Fibroblast of the conjunctiva (primary cell): Measurements from ENCODE around the gene CXXC5.
"Not testable (repeated sequence)": the region's sequence is repeated elsewhere in the genome, so short reads cannot be mapped to it uniquely, and the experiment has no call there.

Source experiments
- DNase-seq: peaks from one replicate; pipeline ENCODE4 v3.0.0-alpha.2; 2010; ENCODE audit warnings: low read depth

The CXXC5 gene

DNA sequence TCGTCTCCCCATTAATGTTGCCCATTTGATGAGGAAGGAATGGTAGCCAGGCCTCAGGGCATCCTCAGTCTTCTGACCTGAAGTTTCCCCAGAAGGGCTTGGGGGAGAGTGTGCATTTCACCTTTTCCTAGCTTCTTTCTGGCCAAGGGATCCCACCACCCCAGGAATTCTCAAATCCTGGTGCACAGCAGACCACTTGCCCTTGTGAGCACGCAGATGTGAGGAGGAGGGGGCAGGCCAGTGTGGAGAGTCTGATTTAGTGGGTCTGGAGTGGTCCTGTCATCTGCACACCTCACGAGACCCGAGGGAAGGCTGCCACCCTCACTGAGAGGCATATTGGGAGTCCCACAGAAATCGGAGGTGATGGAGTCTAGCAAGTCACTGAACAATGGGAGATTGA lies 64.3 kb downstream of the CXXC5 start:
- DNase-seq, result no peak

DNA sequence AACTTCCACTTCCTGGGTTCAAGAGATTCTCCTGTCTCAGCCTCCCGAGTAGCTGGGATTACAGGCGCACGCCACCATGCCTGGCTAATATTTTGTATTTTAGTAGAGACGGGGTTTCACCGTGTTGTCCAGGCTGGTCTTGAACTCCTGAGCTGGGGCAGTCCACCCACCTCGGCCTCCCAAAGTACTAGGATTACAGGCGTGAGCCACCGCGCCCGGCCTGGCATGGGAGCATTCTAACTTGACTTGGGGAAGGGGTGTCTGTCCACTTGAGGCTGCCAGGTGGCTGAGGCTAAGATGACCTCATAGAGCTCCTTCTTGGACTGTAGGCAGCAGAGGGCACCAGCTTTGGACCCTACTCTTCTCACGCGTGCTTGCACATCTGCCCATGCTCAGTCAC lies 65.7 kb downstream of the CXXC5 start:
- not testable (repeated sequence) for DNase-seq

DNA sequence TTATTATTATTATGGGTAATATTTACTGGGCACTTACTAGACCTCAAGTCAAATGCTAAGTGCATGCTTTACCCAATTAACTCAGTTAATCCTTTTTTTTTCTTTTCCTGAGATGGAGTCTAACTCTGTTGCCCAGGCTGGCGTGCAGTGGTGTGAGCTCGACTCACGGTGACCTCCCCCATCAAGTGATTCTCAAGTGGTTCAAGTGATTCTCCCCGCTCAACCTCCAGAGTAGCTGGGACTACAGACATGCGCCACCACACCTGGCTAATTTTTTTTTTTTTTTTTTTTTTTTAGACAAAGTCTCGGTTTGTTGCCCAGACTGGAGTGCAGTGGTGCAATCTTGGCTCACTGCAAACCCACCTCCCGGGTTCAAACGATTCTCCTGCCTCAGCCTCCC lies 69.1 kb downstream of the CXXC5 start:
- DNase-seq, result no peak

DNA sequence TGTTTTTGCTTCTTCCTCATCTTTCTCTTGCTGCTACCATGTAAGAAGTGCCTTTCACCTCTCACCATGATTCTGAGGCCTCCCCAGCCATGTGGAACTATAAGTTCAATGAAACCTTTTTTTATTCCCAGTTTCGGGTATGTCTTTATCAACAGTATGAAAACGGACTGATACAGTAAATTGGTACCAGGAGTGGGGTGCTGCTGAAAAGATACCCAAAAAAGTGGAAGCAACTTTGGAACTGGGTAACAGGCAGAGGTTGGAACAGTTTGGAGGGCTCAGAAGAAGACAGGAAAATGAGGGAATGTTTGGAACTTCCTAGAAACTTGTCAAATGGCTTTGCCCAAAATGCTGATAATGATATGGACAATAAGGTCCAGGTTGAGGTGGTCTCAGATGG lies 70.3 kb downstream of the CXXC5 start:
- DNase-seq, result not testable (repeated sequence)

DNA sequence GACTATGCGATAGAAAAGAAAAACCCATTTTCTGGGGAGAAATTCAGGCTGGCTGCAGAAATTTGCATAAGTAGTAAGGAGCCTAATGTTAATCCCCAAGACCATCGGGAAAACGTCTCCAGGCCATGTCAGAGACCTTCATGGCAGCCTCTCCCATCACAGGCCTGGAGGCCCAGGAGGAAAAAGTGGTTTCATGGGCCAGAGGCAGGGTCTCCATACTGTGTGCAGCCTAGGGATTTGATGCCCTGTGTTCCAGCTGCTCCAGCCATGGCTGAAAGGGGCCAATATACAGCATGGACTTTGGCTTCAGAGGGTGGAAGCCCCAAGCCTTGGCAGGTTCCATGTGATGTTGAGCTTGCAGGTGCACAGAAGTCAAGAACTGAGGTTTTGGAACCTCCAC lies 71.8 kb downstream of the CXXC5 start:
- DNase-seq, result not testable (repeated sequence)

DNA sequence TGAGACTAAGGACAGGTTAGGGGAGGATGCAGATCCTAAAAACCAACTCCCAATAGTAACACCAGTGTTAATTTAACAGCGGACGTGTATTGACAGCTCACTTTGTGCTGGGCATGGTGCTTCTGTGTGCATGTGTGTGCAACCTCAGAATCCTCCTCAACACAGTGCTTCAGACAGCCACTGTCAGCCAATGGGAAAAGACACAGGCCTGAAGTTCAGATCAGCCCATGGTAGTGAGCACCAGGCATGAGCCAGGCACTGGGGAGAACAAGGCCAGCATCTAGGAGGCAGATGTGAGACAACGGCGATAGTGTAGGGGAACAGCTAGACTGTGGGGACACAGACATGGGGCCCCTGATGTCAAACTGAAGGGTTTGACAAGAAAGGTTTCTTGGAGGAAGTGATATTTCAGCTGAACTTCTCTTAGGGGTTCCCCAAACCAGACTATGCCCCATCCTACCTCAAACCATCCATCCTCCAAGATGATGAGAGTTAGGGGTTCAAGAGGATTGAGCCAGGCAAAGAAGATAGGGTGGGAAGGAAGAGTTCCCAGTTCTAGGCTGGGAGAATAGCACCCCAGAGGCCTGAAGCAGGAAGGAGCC lies 75.9 kb downstream of the CXXC5 start:
- no peak for DNase-seq

DNA sequence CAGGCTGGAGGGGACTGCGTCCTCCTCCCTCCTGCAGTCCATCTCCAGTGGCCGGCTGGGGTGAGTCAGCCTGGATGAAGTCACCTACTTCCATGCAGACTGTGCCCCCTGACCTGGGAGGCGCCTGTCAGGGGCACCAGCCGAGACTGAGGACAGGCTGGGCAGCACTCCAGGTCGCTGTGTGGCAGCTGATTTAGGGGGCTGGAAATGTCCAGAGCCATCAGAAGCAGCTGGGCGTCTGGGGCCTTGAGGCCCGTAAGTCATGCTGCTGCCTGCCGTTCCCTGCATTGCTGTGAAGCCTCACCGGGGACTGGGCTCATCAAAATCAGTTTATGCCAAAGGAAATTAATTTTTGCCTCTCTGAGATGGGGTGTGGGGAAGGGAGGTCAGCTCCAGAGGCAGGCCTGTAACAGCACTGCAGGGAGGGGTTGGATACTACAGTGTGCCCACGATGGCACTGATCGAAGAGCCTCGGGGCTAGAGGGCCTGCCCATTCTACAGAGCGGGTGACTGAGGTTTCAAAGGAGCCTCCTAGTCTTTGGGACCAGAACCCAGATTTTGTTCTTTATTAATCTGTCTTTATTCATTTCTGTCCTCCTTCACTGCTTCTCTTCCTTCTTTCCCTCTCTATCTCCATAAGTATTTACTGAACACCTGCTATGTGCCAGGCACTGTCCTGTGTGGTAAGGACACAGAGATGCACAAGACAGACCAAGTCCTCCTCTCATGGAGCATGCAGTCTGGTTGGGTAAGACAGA lies 77.1 kb downstream of the CXXC5 start:
- peak; percentile 53 for DNase-seq

DNA sequence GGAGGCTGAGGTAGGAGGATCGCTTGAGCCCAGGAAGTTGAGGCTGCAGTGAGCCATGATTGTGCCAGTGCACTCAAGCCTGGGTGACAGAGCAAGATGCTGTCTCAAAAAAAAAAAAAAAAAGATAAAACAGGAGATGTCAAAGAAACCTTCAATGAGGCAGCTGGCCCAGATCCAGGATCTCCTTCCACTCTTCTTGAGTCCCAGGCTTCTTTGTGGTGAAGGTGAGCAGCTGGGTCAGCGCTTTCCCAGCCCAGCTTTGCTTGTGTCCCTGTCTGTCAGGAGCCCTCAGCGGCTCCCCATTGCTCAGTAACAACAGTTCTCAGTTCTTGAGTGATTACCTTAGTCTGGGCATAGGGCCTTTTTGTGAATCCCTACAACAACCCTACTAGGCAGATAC lies 78.1 kb downstream of the CXXC5 start:
- no peak for DNase-seq

DNA sequence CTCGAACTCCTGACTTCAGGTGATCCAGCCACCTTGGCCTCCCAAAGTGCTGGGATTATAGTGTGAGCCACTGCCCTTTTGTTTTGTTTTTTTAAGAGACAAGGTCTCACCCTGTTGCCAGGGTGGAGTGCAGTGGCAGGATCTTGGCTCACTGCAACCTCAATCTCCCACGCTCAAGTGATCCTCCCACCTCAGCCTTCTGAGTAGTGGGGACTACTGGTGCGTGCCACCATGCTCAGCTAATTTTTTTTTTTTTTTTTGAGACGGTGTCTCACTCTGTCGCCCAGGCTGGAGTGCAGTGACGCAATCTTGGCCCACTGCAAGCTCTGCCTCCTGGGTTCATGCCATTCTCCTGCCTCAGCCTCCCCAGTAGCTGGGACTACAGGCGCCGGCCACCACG lies 79.5 kb downstream of the CXXC5 start:
- not testable (repeated sequence) for DNase-seq

DNA sequence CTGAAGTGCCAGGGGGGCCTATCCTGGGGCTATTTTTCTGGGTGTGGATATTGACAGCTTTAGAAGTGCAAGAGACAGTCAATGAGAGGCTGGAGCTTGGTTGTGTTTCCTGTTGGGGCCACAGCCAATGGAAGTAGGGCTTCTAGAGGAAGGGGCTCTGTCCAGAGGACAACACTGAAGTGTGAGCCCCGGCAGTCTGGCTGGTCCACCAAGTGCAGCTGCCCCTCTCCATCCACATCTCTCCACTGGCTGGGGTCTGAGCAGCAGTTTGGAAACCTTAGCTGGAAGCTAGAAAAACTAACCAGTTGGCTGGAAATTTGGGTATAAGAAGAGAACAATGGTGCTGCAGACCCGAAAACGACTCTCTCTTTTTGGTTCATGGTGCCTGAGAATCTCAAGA lies 83.1 kb downstream of the CXXC5 start:
- DNase-seq, result no peak

DNA sequence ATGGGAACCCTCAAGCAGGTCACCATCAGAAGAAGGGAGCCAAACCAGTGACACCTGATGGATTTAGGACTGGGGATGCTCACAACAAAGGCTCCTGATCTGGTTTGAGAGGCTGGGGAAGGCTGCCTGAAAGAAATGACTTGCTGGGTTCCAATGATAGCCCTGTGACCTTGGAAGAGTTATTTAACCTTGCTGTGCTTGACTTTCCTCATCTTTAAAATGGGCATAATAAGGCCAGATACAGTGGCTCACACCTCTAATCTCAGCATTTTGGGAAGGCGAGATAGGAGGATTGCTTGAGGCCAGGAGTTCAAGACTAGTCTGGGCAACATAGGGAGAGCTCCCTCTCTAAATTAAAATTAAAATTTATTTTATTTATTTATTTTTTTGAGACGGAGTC lies 83.9 kb downstream of the CXXC5 start:
- no peak for DNase-seq

DNA sequence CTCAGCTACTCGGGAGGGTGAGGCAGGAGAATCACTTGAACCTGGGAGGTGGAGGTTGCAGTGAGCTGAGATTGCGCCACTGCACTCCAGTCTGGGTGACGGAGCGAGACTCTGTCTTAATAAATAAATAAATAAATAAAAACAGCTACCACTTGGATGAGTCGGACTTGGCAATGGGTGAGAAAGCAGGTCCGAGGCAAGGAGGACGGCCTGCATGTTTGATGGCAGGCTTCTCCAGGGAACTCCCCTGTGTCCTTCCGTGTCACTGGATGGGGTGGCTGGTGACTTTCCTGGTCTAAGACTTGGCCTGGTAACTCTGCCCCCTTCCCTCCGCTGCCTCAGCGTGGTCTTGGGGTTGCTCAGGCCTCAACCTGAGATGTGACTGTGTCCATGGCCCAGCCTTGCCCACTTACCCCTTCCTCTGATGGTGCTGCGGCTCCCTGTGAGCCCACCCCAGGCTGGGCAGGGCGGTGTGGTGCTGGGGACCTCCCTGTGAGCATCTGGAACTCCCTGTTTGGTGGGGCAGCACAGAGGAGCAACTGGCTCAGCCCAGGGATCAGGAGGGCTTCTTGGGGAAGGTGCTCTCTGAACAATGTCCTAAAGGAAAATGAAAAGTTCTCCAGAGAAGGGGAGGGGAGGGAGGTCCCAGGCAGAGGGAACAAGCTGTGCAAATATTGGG lies 85.0 kb downstream of the CXXC5 start:
- DNase-seq, result no peak
